GM23338 (cell line): Measurements from ENCODE around the gene RPUSD1. TPM values are rescaled to one million over a fixed set of nuclear protein-coding genes. Genes with fewer than 3 reads are reported as not detected.
A peak's percentile ranks its signal among the peaks of the same experiment; 100 is the strongest.

Experiments used
- ATAC-seq: fragments of 200-7000 bp; cut with Tn5 transposase; 3 replicates; pipeline ENCODE4 v1.9.1; 2020
- DNase-seq: peaks from one replicate; pipeline ENCODE4 v3.0.0-alpha.2; 2015; ENCODE audit warnings: low spot score
- H2AFZ ChIP-seq: fragments of 200-600 bp; sonication (generic); 2 replicates; pipeline ENCODE4 v1.8.0; 2016; ENCODE audit warnings: antibody characterized with exemption, mild to moderate bottlenecking, moderate library complexity
- H3F3A ChIP-seq: fragments of 200-600 bp; sonication (generic); replicated peaks from 2 replicates; pipeline ENCODE4 v1.8.0; 2017; ENCODE audit warnings: antibody characterized with exemption, mixed run types, low read depth
- H3K27ac ChIP-seq: fragments of 200-600 bp; sonication (generic); 2 replicates; pipeline ENCODE4 v1.6.1; 2016; ENCODE audit warnings: low read depth
- H3K27me3 ChIP-seq: fragments of 200-600 bp; sonication (generic); 2 replicates; pipeline ENCODE4 v1.8.0; 2016; ENCODE audit warnings: mild to moderate bottlenecking, mixed run types, moderate library complexity; ENCODE audit not compliant: insufficient read depth
- H3K36me3 ChIP-seq: fragments of 200-600 bp; sonication (generic); 2 replicates; pipeline ENCODE4 v1.8.0; 2016; ENCODE audit warnings: mild to moderate bottlenecking; ENCODE audit not compliant: insufficient read depth
- H3K4me1 ChIP-seq: fragments of 200-600 bp; sonication (generic); 2 replicates; pipeline ENCODE4 v1.8.0; 2016; ENCODE audit warnings: mild to moderate bottlenecking, moderate library complexity; ENCODE audit not compliant: insufficient read depth
- H3K4me2 ChIP-seq: fragments of 200-600 bp; sonication (generic); 2 replicates; pipeline ENCODE4 v1.7.1; 2017; ENCODE audit warnings: mixed run types
- H3K4me3 ChIP-seq: fragments of 200-600 bp; sonication (generic); 2 replicates; pipeline ENCODE4 v1.6.1; 2016; ENCODE audit warnings: mixed run types
- H3K79me2 ChIP-seq: fragments of 200-600 bp; sonication (generic); replicated peaks from 2 replicates; pipeline ENCODE4 v1.8.0; 2017; ENCODE audit warnings: mild to moderate bottlenecking; ENCODE audit not compliant: insufficient read depth
- H3K9me2 ChIP-seq: fragments of 200-600 bp; sonication (generic); 2 replicates; pipeline ENCODE4 v1.8.0; 2017; ENCODE audit not compliant: insufficient read depth
- H4K20me1 ChIP-seq: fragments of 200-600 bp; sonication (generic); replicated peaks from 2 replicates; pipeline ENCODE4 v1.8.0; 2017; ENCODE audit warnings: mild to moderate bottlenecking; ENCODE audit not compliant: insufficient read depth
- H3K27ac Mint-ChIP-seq: 2 replicates; pipeline ENCODE4 v1.8.0; 2020; ENCODE audit warnings: inconsistent platforms, mild to moderate bottlenecking, moderate library complexity, mixed read lengths
- H3K27me3 Mint-ChIP-seq: 3 replicates; pipeline ENCODE4 v1.8.0; 2022; ENCODE audit warnings: low read depth, mild to moderate bottlenecking, moderate library complexity, mixed read lengths, inconsistent platforms; ENCODE audit not compliant: insufficient read depth, poor library complexity
- H3K36me3 Mint-ChIP-seq: 3 replicates; pipeline ENCODE4 v1.8.0; 2021; ENCODE audit warnings: low read depth, mild to moderate bottlenecking, inconsistent platforms, moderate library complexity, mixed read lengths
- H3K4me1 Mint-ChIP-seq: 3 replicates; pipeline ENCODE4 v1.8.0; 2020; ENCODE audit warnings: mild to moderate bottlenecking, inconsistent platforms, mixed read lengths
- H3K4me3 Mint-ChIP-seq: 3 replicates; pipeline ENCODE4 v1.8.0; 2021; ENCODE audit warnings: moderate library complexity, mild to moderate bottlenecking, inconsistent platforms, mixed read lengths
- H3K9me3 Mint-ChIP-seq: 3 replicates; pipeline ENCODE4 v1.8.0; 2020; ENCODE audit warnings: moderate library complexity, mild to moderate bottlenecking, inconsistent platforms, mixed read lengths
- CTCF ChIP-seq, 2 experiments: fragments of 200-600 bp in 1 of 2; sonication (generic) in 1 of 2; conservative IDR thresholded peaks; 2 replicates each; pipeline versions ENCODE4 v1.5.1 to v1.6.1; 2016 to 2017; ENCODE audit warnings: antibody characterized with exemption in 2 of 2, low read depth in 2 of 2, mild to moderate bottlenecking in 2 of 2, moderate library complexity in 1 of 2
- EZH2 ChIP-seq: fragments of 200-600 bp; sonication (generic); IDR thresholded peaks from one replicate; pipeline ENCODE4 v1.8.0; 2017; ENCODE audit warnings: antibody characterized with exemption, mild to moderate bottlenecking, low read depth; ENCODE audit not compliant: unreplicated experiment
- EZH2phosphoT487 ChIP-seq: fragments of 200-600 bp; sonication (generic); IDR thresholded peaks from one replicate; pipeline ENCODE4 v1.8.1; 2018; ENCODE audit warnings: antibody characterized with exemption; ENCODE audit not compliant: unreplicated experiment
- POLR2AphosphoS5 ChIP-seq: IDR thresholded peaks from 2 replicates; pipeline ENCODE4 v1.6.1; 2016; ENCODE audit warnings: antibody characterized with exemption, low read depth
- ZNF462 ChIP-seq: fragments of 250-450 bp; sonication (Bioruptor Pico); IDR thresholded peaks from 2 replicates; pipeline ENCODE4 v1.5.0; 2020; ENCODE audit warnings: mild to moderate bottlenecking, moderate library complexity
- polyA plus RNA-seq: library from polyadenylated mRNA; unstranded; fragments of >200 nt; fragmentation: Nextera tagmentation; extraction: Ambion mirVana; gene quantifications from 2 replicates; pipeline ENCODE4 v1.2.1, GENCODE V29; 2016
- total RNA-seq: library from RNA; depleted of rRNA; stranded (reverse); fragments of >200 nt; shearing (Covaris generic); gene quantifications from 2 replicates; pipeline ENCODE4 v1.2.3, GENCODE V29; 2014

The RPUSD1 gene
- total and polyA plus RNA-seq, 2 experiments from 2014 or later, result 19.1 to 79.5 TPM

GRCh38 chr16:790086-790485, 1.9 kb upstream of the RPUSD1 start:
- H4K20me1 ChIP-seq, result peaks cover 10% of the 10 kb centered on the region
- no peaks in the 10 kb centered on the region for H3F3A ChIP-seq
- no peaks in the 10 kb centered on the region for H3K9me2 ChIP-seq
- no peaks in the 10 kb centered on the region for H3K27me3 ChIP-seq
- peaks cover 11% of the 10 kb centered on the region; the same call in 1 of the 2 replicates for H3K79me2 ChIP-seq
- Mint-ChIP-seq H3K27ac (no peak overlapping the region), H3K4me1 (no peaks in the 10 kb centered on the region), H3K27me3 (peaks cover 12% of the 10 kb centered on the region), H3K36me3 (peaks cover 17% of the 10 kb centered on the region), H3K4me3 (peak overlapping the region; percentile 58; the same call in 2 of the 3 replicates), H3K9me3 (no peaks in the 10 kb centered on the region; the same call in 2 of the 3 replicates)
- DNase-seq, result no peak
- H3K36me3 ChIP-seq, result no peaks in the 10 kb centered on the region; the same call in 1 of the 2 replicates
- TF ChIP-seq CTCF (conservative IDR thresholded peaks at IDR 0.05; ENCODE audit: low read depth in 2 of 2) (no peak), EZH2 (no peak), EZH2phosphoT487 (no peak), ZNF462 (CRISPR knock-in tag) (no peak), POLR2AphosphoS5 (no peak)
- no peak overlapping the region for H3K27ac ChIP-seq
- H3K4me2 ChIP-seq, result no peak overlapping the region
- no peak overlapping the region for H3K4me3 ChIP-seq
- no peak for ATAC-seq
- H3K4me1 ChIP-seq, result no peaks in the 10 kb centered on the region
- H2AFZ ChIP-seq, result no peak overlapping the region
